Stimulated activated CD4-positive, alpha-beta T cell treated with anti-CD3 and anti-CD28 coated beads, Interleukin-4, amount 100 ng/mL, for 1 hour (primary cell): ENCODE measurements around the gene HSFX2.
"Not testable (repeated sequence)": the region's sequence is repeated elsewhere in the genome, so short reads cannot be mapped to it uniquely, and the experiment has no call there.

ENCODE experiments used
- DNase-seq: peaks from one replicate; pipeline ENCODE4 v3.0.0-alpha.2; 2020

Gene HSFX2

GRCh38 chrX:149595214-149595613, at the start of gene HSFX2:
TSS of gene HSFX2 (minus strand) at chrX:149595314. CDS start at chrX:149594700, 614 bp downstream.
- DNase-seq: not testable (repeated sequence)

GRCh38 chrX:149643496-149643895, 48.4 kb upstream of the HSFX2 start:
- DNase-seq: no peak

- DNase-seq: no peak
Measured at GRCh38 chrX:149641835-149642234, 46.7 kb upstream of the HSFX2 start.

GRCh38 chrX:149641432-149641831, 46.3 kb upstream of the HSFX2 start:
- no peak for DNase-seq

GRCh38 chrX:149639568-149639967, 44.5 kb upstream of the HSFX2 start:
- DNase-seq: no peak

GRCh38 chrX:149638860-149639259, 43.7 kb upstream of the HSFX2 start:
- DNase-seq: no peak

GRCh38 chrX:149633511-149633910, 38.4 kb upstream of the HSFX2 start:
- DNase-seq: no peak

- DNase-seq: peak; percentile 75
Measured at GRCh38 chrX:149631234-149632165, 36.4 kb upstream of the HSFX2 start, which contains the start of gene TMEM185A. TSS of gene TMEM185A (minus strand) at chrX:149631792. CDS start at chrX:149631580, 212 bp downstream.

- no peak for DNase-seq
Measured at GRCh38 chrX:149630681-149631233, 35.6 kb upstream of the HSFX2 start.

- no peak for DNase-seq
Measured at GRCh38 chrX:149629730-149630387, 34.7 kb upstream of the HSFX2 start.

- no peak for DNase-seq
Measured at GRCh38 chrX:149628768-149629167, 33.7 kb upstream of the HSFX2 start.

GRCh38 chrX:149628280-149628679, 33.2 kb upstream of the HSFX2 start:
- no peak for DNase-seq

GRCh38 chrX:149626829-149627228, 31.7 kb upstream of the HSFX2 start:
- DNase-seq: not testable (repeated sequence)

- DNase-seq: not testable (repeated sequence)
Measured at GRCh38 chrX:149619662-149620061, 24.5 kb upstream of the HSFX2 start.

GRCh38 chrX:149618871-149619270, 23.8 kb upstream of the HSFX2 start:
- no peak for DNase-seq

- no peak for DNase-seq
Measured at GRCh38 chrX:149611623-149612175, 16.6 kb upstream of the HSFX2 start.

GRCh38 chrX:149610511-149610910, 15.4 kb upstream of the HSFX2 start:
- no peak for DNase-seq

GRCh38 chrX:149607699-149608098, 12.6 kb upstream of the HSFX2 start:
- DNase-seq: no peak

GRCh38 chrX:149605248-149605885, 10.3 kb upstream of the HSFX2 start:
- not testable (repeated sequence) for DNase-seq

- DNase-seq: peak; percentile 4
Measured at GRCh38 chrX:149598603-149599002, 3.5 kb upstream of the HSFX2 start.

GRCh38 chrX:149595943-149596342, 829 bp upstream of the HSFX2 start:
- DNase-seq: not testable (repeated sequence)

GRCh38 chrX:149590993-149591392, 4.1 kb downstream of the HSFX2 start:
- not testable (repeated sequence) for DNase-seq

GRCh38 chrX:149587359-149587758, 7.8 kb downstream of the HSFX2 start, which contains the start of gene MAGEA9B:
TSS of gene MAGEA9B (minus strand) at chrX:149587459. CDS start at chrX:149583179, 4,280 bp downstream.
- not testable (repeated sequence) for DNase-seq
